ENCODE measurements around the gene LRFN2.
A peak's percentile ranks its signal among the peaks of the same experiment; 100 is the strongest.

The LRFN2 gene

DNA sequence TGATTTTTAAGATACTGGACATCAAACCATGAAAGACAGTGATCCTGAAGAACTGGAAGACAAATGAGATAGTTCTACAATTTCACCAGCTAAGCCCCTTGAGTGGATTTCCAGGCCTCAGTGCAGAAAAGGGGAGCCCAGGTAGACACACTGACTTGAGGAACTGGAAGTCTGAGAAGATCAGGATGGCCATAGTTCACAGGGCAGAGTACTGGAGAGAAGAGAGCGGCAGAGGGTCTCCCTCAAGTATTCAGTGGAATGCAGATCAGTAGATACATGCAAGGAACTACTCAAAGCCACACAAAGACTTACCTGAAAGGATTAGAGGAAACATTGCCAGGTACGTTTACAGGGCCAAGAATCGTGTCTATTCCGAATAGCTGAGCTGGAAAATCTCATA, 224.3 kb downstream of the LRFN2 start:
- no peak for DNase-seq

DNA sequence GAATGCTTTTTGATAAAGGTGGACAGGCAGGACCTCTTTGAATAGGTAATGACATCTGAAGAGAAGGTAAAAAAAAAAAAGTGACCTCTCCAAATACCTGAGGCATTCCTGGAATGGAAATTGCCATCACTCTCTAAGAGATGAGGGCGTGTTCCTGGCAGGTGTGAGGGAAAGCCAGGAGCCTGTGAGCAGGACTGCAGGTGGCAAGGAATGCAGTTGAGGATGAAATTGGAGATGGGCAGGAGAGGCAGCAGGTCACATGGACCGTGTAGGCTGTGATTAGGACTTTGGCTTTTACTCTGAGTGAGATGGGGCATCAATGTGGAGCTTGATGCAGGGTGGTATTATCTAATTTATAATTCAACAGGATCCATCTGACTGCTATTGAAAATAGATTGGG, 227.4 kb downstream of the LRFN2 start:
- no peak for DNase-seq

DNA sequence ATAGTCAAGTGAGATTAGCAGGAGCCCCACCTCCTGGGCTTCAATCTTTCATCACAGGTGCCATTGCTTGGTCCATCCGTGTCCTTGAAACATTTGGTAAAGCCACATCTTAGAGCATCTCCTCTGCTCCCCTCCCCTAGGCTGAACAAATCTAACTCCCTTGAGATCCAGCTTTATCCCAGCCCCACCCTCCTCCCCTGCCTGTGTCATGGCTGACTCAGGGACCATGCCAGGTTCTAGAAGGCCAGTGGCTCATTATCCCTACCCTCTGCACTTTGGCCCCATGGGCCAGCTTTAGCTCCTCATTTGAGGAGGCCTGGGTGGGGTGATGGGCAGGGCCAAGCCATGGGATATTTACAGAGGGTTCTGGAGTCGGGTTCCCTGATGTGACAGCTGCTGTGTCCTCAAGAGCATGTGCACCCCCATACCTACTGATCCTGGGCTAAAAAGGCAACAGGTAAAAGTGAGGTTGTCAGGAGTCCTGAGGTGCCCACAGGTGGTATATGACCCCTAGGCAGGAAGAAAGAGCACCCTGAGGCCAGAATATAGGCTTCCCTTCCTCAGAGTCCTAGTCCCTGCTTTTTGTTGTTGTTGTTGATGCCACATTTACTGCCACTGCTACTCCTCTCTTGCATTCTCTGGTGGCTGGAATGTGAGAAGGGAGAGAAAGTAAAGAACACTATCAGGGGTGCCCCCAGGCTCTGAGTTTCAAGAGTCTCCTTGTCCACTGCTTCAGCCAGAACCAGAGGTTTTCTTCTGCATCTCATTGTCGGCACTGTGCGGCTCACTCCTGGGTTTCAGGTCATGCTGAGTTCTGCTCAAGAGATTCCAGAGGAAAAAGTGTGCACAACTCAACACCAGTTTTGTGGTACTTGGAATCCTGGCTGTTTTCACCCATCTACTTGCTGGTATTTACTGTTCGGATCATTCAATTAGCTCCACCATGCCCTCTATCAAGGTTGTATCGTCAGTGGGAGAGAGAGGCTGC, 228.4 kb downstream of the LRFN2 start:
- no peak for DNase-seq

DNA sequence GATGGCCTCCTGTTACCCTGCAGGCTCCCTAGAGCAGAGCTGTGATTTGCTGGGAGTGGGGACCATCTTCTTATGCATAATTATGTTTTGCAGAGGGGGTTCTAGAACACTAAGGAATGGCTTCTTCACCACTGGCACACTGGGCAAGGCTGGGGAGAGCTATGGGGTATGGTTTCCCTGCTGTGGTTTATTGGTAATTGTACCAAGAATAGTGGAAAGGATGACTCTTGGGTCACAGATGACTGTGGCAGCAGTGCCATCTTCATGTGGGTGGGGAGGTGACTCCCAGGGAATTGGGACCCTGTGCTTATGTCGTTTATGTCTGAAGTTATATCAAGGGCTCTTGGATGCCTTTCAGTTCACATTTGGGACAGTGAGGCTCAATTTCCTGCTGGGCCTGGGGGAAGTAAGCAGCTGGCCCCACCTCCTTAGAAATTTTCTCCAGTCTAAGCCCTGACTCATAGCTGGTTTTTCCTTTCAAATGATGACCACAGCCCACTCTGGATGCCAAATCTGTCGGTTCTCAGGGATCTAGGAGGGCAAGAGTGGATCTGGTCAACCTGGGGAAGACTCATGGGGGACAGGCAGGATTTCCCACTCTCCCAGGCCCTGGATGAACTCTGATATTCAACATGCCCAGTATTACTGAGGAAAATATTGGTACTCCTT, 230.8 kb downstream of the LRFN2 start:
- DNase-seq: no peak

DNA sequence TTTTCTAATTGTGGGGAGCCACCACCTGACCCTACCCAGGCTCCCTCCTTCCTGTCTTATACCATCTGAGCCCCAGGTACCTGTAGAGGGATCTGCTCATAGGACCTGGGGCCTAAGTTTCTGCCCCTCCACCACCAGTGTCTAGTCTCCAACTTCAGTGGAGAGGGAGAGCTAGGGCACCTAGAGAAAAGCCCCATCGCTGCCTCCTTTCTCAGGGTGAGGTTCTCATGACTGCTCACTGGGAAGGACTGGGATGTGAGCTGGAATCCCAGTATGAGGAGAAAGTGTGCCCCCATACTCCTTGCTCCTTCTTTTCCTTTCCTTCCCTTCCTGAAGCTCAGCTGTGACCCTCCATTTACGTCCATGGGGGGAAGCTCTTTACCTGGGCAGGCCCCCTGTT, 231.6 kb downstream of the LRFN2 start:
- DNase-seq: no peak

DNA sequence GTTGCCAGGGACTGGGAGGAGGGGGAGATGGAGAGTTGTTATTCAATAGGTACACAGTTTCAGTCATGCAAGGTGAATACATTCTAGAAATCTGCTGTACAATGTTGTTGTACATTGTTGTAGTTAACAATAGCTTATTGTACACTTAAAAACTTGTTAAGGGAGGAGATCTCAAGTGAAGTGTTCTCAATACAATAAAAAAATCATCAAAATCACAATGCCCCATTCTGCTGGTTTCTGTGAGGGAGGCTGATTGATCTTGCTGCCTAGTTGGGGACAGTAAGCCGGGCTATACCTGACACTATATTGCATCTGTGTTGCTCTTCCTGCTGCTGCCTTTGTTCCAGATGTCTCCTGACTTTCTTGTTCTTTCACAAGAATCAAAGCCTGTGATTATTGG, 232.1 kb downstream of the LRFN2 start:
- DNase-seq: no peak

DNA sequence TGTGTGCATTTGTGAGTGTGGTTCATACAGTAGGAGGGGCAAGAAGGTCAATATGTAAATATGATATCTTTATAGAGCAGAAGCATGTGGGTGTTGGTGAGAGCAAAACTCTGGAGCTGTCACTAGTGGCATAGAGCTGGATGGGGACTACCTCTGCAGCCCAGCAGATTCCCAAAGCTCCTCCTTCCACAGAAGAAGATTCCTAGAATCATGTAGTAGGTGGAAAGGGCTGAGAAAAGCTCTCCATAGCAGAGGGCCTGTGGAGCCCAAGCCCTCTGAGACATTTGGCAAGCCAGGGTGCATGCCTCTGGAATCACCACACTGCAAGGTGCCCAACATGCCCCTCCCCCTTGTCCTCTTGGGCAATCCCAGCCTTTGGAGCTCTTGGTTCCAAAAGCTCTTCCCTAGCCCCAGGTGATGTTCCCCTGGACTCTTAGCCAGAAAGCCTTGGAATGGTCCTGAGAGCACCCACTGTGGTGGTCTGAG, 233.2 kb downstream of the LRFN2 start:
- no peak for DNase-seq

DNA sequence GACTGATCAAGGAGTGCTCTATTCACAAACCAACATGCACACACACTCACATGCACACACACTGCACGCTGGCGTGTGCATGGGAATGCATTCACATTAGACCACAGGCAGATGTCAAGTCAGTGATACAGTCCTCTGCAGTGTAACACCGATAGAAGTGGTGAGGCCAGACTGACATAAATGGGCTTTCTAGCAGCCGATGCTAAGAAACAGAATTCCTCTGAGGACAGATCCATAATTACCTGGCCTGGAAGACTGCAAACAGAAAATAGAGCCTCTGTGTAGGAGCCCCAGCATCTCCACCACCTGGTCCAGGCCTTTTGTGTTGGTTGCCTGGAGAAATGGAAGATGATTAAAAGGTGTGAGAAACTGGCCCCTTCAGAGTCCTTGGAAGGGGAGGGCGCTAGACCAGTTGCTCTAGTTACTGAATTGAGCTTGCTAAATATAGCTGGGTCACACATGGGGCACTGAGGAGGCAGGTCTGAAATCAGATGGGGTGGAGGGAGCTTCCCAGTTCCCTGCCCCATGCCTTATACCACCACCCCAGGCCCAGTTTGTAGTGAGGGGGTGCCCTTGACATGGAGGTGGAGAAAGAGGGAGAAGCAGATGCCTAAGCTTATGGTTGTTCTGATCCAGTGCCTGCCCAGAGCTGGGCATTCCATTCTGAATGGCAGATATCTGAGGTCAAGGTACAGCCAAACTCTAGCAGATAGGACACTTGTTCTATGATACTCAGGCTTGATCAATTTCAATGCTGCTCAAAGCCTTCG, 233.8 kb downstream of the LRFN2 start:
- no peak for DNase-seq

DNA sequence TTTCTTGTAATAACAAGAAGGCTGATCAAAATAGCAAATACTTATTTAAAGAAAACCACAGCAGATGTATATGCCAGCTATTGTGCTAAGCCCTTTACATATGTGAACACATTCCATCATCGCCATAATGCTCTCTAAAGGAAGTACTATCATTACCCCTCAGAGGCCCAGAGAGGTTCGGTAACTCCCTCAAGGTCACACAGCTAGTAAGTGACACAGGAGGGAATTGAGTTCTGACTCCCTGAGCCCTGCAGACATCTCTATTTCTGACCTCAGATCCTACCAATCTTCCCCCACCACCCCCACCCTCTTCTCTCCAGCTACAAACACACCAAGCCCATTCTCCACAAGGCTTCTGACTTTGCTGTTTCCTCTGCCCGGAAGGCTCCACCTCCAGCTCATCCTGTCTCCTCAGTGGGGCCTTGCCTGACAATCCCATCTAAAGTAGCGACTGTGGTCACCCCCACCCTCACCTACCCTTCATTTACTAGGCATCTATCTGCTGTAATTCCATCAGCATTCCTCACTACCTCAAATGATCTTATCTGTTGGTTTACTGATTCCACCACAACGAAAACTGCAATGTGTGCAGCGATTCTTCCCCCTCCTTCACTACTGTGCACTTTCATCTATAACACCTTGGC, 234.5 kb downstream of the LRFN2 start:
- DNase-seq: no peak

DNA sequence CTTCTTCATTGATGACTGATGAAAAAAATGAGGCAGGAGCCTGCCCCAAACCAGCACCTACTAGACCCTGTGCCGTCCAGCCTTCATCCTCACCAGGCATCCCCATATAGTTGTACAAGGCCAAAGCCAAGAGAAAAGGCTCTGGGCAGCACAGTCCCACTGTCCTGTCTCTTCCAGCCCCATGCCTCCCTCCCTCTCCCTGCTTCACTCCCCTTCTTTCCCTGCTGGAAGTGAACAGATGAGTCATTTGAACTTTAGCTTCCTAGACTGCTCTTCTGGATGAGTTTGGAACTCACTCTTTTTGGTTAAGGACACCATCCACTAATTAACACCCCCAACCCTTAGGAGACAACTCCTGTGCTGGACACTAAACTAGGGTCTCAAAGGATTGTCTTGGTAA, 235.2 kb downstream of the LRFN2 start:
- peak; percentile 43 for DNase-seq

DNA sequence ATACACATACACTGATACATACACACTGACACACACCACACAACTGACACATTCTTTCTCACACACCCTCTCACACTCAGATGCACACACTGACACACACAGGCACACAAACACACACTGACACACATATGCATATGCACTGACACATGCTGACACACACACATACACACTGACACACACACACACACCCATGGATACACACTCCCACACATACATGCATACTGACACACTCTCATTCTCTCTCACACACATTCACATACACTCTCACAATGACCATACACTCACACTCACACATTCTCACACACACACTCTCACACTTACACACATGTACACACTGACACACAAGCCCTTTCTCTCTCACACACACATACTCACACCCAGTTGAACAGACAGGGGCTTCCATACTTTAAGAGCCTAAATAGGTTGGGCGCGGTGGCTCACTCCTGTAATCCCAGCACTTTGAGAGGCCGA, 236.4 kb downstream of the LRFN2 start:
- DNase-seq: no peak

DNA sequence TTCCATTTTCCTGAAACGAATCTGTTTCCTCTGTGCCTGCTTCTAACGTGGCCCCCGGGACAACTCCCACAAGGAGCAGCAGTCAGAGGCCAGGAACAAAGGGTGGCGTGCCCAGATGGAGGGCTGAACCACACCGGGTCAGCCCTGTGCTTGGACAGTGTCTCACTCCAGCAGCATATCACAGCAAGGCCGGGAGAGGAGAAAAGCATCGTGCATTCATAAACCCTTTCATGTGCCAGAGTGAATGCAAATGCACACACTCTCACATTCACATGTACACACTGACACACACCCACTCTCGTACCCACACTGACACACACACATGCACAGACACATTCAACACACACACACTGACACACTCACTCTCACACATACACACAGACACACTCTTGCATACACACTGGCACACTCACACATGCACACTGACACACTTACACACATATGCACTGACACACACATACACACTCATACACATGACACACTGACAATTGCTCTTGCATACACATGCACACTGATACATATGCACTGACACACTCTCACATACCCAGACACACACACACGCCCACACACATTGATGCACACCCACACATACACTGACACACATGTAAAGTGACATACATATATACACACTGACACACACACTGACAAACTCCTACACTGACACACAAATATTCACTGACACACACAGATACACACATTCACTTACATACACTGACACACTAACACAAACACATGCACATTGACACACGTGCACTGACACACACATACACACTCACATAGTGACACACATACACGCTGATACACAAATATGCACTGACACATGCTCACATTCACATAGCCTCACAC, 237.0 kb downstream of the LRFN2 start:
- DNase-seq: no peak

DNA sequence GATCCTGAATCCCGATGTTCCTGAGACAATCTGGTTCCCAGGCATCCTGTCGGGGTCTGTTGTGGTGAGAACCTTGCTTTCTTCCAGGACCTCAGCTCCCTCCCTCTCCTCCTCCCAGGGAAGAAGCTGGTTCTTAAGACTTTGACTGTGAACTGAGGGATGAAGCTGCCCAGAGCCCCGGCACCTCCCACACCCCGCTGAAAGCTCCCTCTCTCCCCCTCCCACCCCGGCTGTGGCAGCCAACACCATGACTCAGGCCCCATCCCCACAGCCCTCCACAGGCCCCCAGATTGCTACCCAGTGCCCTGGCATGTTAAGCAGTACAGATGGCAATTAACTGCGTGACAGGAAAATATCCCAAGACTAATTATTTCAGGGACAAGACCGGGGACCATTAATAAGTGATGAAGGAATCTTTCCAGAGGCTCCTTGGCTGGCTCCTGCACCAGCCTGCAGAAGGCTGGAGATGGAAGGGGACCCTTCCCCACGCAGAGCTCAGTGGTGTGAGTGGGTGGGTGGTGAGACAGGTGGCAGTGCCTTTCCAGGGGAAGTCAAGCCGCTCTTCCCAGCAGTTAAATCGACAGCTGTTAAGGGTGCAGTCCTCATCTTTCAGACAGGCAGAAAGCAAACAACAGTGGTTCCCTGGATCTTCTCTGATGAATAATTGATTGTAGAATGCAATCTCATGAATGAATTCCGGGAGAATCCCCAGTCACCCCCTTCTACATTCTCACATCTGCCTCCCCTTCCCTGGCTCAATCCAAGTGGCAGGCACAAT, 237.9 kb downstream of the LRFN2 start:
- DNase-seq: peak; percentile 68

DNA sequence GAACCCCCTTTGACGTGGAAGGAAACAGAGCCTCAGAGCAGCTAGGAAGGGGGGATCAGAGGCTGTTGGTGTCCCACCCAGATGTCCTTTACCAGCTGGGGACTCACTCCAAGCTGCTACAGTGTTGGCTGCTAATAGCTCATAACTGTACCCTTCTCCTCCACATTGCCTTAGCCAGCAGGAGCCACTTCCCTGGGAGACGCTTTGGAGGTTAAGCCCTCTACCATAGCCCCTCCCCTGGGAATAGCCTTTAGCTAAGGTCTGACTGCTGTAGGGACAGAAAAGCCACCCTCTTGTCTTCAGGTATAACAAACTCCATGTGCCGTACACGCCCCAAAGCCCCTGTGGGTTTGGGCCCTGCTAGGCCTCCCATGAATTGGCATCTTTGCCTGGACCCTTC, 238.6 kb downstream of the LRFN2 start:
- DNase-seq: no peak

DNA sequence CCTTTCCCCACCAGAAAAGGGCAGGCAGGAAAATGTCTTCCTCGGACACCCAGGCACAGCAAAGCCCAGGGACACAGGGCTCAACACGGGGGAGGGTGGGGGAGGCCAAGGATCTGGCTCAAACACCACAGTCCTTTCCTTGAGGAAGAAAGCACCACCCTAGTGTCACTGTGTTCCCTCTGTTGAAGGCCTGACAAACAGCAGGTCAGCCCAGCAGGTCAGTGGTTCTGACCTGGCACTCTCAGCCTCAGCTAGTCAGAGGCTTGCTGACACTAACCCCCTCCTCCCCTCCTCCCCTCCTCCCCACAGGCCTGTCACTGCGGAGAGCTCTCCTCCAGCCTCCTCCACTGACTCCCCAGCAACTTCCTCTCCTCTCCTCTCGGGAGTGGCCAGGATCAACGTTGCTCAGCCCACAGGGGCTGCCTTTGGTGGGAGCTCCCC, 239.6 kb downstream of the LRFN2 start:
- no peak for DNase-seq

DNA sequence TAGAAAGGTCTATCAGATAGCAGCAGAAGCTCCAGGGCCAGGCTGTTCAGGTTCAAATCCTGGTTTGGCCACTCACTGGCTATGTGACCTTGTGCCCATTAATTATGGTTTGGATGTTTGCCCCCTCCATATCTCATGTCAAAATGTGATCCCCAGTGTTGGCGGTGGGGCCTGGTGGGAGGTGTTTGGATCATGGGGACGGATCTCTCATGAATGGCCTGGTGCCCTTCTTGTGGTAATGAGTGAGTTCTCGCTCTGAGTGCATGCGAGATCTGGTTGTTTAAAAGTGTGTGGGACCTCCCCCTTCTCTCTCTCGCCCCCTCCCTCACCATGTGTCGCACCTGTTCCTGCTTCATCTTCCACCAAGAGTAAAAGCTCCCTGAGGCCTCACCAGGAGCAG, 240.9 kb downstream of the LRFN2 start:
- DNase-seq: no peak

DNA sequence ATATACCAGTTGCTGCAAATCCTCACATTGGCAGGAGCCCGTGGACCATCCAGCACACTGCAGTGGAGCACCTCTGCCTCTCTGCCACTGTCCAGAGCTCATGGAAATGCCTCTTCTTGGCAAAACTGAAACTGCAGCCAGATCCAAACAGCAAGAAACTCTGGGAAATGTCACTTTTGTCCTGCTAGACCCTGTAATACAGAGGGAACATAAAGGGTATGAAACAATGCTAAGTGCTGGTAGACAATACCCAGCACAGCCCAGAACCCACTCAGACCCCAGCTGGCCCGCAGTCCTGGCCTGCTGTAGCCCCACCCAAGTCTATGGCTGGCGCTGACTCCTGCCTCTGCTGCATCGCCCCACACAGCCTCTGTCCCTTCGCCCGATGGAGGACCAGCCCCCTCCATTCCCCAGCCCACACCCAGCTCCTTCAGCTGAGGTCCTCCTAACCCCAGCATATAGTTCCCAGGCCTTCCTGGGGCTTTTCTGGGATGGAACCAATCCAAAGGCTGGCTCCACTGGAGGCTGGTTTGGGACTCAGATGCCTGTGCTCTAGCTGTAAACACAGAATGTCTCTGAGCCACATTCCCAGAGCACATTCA, 242.5 kb downstream of the LRFN2 start:
- DNase-seq: no peak

DNA sequence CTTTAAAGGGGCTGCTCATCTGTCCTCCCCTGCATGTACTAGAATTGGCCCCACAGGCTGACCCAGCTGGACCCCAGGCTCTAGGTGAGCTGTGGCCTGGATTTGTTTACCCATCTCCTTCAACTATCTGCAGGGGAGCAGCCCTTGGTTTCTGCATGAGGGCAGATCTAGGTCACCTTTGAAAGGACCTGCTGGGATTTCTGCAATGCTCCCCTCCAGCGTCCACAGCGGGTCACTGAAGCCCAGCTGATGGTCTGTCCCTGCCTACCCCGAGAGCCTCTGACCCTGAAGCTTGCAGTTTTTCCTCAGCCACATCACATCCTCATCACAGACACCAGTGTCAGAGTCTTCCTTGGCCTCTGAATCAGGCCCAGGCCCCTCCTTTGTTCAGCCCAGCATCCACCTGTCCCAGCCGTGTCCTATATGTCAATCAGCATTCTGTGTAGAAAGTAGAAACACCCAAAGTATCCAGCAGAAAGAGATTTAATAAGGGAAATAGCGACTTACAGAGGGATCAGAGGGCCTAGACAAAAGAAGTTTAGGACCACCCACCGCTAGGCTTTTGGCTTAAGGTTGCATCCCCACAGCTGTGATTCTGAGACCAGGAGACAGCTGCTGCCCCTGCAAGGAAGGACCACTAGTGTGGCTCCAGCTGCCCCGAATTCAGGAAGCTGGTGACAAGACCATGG, 243.1 kb downstream of the LRFN2 start:
- DNase-seq: no peak

DNA sequence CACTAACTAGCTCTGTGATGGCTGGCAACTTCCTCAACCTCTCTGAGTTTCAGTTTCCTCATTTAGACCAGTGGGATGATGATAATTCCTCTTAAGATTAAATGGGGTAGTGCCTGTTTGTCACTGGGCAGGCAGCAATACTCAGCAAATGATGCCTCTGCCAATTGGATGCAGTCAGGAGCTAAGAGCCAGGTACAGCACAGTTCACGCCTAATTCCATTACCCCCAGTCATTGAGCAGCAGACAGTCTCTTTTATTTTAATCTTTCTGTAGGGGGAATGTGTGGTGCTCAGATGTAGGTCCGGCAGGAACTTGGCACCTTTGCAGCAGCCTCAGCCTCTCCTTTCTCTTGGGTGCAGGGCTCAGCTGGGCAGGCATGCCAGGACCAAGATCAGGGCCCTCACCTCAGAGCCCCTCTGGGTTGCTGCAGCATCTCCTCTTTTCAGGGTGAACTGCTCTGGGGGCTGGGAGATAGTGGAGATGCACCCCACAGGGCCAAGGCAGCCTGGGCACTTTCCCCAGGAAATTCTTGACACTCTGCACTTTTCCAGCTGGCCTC, 243.8 kb downstream of the LRFN2 start:
- DNase-seq: no peak

Data from kidney glomerular epithelial cell (primary cell).